Epithelial cell of proximal tubule (primary cell): Measurements from ENCODE around the gene ATG9A. TPM values are rescaled to one million over a fixed set of nuclear protein-coding genes. Genes with fewer than 3 reads are reported as not detected.

Experiments used
- DNase-seq: peaks from one replicate; pipeline ENCODE4 v3.0.0-alpha.2; 2011; ENCODE audit warnings: low read depth
- H3K4me3 ChIP-seq: 2 replicates; pipeline ENCODE4 v1.5.1; 2011; ENCODE audit warnings: low read depth, mild to moderate bottlenecking, low read length
- total RNA-seq: library from RNA; depleted of rRNA; stranded (reverse); fragments of >200 nt; gene quantifications from 2 replicates; pipeline ENCODE4 v1.2.3, GENCODE V29; 2015
- TF ChIP-seq, protein P1 (sequence below): conservative IDR thresholded peaks from 2 replicates; pipeline ENCODE4 v1.5.1; 2012; ENCODE audit warnings: low read depth, mild to moderate bottlenecking, low read length

Gene ATG9A
- total RNA-seq, 1 donor from 2014 or later, result 34.1 TPM

DNA sequence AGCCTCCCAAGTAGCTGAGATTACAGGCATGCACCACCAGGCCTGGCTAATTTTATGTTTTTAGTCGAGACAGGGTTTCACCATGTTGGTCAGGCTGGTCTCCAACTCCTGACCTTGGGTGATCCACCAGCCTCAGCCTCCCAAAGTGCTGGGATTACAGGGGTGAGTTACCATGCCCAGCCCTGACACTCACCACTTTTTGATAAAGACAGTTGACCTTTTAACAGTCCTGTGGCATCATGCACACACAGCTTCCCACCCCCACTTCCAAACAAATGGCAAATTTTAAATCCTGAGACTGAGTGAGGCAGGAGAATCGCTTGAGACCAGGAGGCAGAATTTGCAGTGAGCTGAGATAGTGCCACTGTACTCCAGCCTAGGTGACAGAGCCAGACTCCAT, 43.6 kb upstream of the ATG9A start:
- TF ChIP-seq, protein P1, sequence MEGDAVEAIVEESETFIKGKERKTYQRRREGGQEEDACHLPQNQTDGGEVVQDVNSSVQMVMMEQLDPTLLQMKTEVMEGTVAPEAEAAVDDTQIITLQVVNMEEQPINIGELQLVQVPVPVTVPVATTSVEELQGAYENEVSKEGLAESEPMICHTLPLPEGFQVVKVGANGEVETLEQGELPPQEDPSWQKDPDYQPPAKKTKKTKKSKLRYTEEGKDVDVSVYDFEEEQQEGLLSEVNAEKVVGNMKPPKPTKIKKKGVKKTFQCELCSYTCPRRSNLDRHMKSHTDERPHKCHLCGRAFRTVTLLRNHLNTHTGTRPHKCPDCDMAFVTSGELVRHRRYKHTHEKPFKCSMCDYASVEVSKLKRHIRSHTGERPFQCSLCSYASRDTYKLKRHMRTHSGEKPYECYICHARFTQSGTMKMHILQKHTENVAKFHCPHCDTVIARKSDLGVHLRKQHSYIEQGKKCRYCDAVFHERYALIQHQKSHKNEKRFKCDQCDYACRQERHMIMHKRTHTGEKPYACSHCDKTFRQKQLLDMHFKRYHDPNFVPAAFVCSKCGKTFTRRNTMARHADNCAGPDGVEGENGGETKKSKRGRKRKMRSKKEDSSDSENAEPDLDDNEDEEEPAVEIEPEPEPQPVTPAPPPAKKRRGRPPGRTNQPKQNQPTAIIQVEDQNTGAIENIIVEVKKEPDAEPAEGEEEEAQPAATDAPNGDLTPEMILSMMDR, result no peak
- H3K4me3 ChIP-seq, result no peak overlapping the region
- no peak for DNase-seq

DNA sequence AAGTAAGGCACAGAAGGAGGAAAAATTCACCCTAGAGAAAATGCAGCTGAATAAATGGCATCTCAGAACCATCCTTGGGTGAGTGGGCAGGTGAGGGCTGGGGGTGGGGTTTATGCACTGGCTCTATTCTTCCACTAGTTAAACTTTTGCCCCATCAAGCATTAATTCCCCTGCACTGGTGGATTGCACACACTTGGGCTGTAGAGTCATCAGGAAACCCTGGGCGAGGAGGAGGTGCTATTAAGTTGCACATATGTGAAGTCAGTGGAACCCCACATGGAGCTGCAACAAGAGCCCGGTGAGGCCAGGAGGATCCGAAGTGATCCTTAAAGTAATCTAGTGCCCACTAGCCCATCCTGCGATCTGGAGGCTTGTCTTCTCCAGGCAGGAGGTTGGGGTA, 42.9 kb upstream of the ATG9A start:
- TF ChIP-seq, protein P1, result no peak
- DNase-seq, result no peak
- H3K4me3 ChIP-seq, result no peak overlapping the region

DNA sequence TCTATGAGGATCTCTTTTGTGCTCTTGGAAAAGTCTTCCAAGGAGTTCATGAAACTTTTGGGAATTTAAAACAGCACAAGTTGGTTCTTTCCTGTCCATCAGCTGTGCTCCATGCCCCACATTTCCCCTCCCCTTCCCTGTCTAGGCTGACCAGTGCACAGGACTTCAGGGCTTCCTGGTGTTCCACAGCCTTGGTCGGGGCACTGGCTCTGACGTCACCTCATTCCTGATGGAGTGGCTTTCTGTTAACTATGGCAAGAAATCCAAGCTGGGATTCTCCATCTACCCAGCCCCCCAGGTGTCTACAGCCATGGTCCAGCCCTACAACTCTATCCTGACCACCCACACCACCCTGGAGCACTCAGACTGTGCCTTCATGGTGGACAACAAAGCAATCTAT, 41.6 kb upstream of the ATG9A start:
- DNase-seq, result no peak
- no peak overlapping the region for H3K4me3 ChIP-seq
- TF ChIP-seq, protein P1, result no peak

DNA sequence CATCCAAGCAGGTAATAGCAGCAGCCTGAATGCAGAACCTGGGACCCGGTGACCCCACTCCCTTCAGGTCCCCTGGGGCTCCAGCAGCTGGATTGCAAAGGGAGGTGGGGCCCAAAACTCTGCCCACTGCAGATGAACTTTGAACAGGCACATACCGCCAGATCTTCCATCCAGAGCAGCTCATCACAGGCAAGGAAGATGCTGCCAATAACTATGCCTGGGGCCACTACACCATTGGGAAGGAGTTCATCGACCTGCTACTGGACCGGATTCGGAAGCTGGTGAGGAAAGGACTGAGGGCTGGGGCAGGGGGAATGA, 40.6 kb upstream of the ATG9A start:
- H3K4me3 ChIP-seq, result no peak overlapping the region
- DNase-seq, result no peak
- TF ChIP-seq, protein P1, result no peak

DNA sequence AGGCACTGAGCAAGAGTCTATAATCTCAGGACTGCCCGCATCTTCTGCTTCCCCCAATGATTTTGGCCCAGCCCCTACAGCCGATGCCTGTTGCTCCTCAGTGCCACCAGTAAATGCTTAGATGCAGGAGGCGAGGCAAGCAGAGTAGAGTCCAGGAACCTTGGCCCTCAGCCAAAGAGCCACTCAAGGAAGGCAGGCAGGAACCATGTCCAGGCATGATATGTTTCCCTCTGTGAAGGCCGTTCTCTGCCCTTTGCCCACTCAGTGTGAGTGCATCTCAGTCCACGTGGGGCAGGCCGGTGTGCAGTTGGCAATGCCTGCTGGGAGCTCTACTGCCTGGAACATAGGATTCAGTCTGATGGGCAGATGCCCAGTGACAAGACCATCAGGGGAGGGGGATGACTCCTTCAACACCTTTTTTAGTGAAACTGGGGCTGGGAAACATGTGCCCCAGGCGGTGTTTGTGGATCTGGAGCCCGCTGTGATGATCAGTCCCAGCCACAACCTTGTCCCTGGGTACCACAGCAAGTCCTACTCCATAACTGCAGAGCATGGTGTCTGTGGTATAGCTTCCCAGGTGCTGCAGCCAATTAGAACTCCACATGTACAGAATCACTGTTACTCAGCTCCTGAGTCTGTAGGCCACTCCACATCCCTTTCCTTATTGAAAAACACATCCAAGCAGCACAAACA, 40.1 kb upstream of the ATG9A start:
- DNase-seq, result peak; percentile 63
- TF ChIP-seq, protein P1, result no peak
- no peak overlapping the region for H3K4me3 ChIP-seq

DNA sequence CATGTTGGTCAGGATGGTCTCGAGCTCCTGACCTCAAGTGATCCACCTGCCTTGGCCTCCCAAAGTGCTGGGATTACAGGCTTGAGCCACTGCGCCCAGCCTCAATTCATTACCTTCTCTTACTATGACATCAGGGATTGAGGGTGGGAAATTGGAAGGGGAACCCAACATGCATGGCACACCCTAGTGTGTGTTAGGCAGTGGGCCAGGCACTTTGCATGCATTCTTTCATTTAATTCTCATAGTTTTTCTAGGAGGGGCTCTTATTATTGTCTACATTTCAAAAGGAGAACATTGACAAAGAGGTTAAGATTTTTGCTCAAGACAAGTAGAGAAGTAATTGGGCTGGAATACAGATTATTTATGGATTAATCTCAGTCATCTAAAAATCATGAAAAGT, 38.9 kb upstream of the ATG9A start:
- DNase-seq, result no peak
- H3K4me3 ChIP-seq, result no peak overlapping the region
- TF ChIP-seq, protein P1, result no peak

DNA sequence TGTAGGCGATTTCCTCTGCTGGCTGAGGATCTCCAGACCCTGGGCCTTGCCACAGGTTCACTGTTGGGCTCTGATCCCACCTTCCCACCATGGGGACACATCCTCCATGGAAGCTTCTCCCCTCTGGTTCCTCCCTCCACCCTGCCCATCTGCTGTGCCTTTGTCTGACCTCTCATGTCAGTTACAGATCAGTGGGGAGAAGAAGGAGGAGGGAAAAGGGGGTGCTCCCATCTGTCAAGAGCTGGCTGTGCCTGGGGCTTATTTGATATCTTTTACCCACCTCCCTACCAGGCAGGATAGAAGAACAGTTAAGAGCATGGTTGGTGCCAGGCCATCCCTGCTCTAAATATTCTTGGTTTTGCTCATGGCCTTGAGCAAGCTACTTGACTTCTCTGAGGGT, 37.5 kb upstream of the ATG9A start:
- TF ChIP-seq, protein P1, result no peak
- no peak overlapping the region for H3K4me3 ChIP-seq
- no peak for DNase-seq
